Frontal cortex (tissue), 1 donor: Measurements from ENCODE around the gene PTAFR. TPM values are rescaled to one million over a fixed set of nuclear protein-coding genes. Genes with fewer than 3 reads are reported as not detected.

Source experiments
- small RNA-seq: library from RNA; depleted of rRNA; stranded (forward); fragments of <200 nt; gene quantifications from one replicate; pipeline ENCODE3, GENCODE V24; 2014
- total RNA-seq: library from RNA; depleted of rRNA; stranded (reverse); fragments of >200 nt; gene quantifications from one replicate; pipeline ENCODE4 v1.2.3, GENCODE V29; 2014

PTAFR gene
- total RNA-seq, 1 donor from 2014 or later, result 1.2 TPM

Small RNA genes lying within 50 kb of the gene (small RNA-seq; reads per million reads assigned to genes)
- not detected for gene RNU6-176P

Other genes with a start within 250 kb of the PTAFR start
- 0.82 TPM for gene SMPDL3B, start 241.7 kb downstream of the PTAFR start, total RNA-seq
- gene XKR8, start 216.7 kb downstream of the PTAFR start, total RNA-seq, result 2.4 TPM
- 9.4 TPM for gene EYA3, start 88.1 kb downstream of the PTAFR start, total RNA-seq
- 56.3 TPM for gene DNAJC8, start 56.3 kb upstream of the PTAFR start, total RNA-seq
- 67.7 TPM for gene ATP5IF1, start 59.4 kb upstream of the PTAFR start, total RNA-seq
- 4.5 TPM for gene SESN2, start 82.8 kb upstream of the PTAFR start, total RNA-seq
- gene MED18, start 152.3 kb upstream of the PTAFR start, total RNA-seq, result 15.1 TPM
- gene PHACTR4, start 193.1 kb upstream of the PTAFR start, total RNA-seq, result 10.6 TPM